B cell (primary cell): ENCODE measurements around the gene SMAD2. TPM values are rescaled to one million over a fixed set of nuclear protein-coding genes. Genes with fewer than 3 reads are reported as not detected.

Experiments
- ATAC-seq: fragments of 200-7000 bp; cut with Tn5 transposase; one replicate; pipeline ENCODE4 v1.10.0; 2021; ENCODE audit warnings: low read depth, mild to moderate bottlenecking, moderate number of reproducible peaks, moderate library complexity
- CTCF ChIA-PET: fragments of 350-600 bp; sonication (Branson Sonifier 250); formaldehyde crosslinking; loops from one replicate; lab custom pipeline; 2021; ENCODE audit warnings: antibody characterized with exemption, inconsistent platforms; lab: Charles Lee
- POLR2A ChIA-PET: fragments of 350-600 bp; sonication (Branson Sonifier 250); formaldehyde crosslinking; loops from one replicate; lab custom pipeline; 2021; ENCODE audit warnings: antibody characterized with exemption; lab: Charles Lee
- DNase-seq: peaks from one replicate; pipeline ENCODE4 v3.0.0; 2013
- H2AFZ ChIP-seq: 2 replicates; pipeline ENCODE4 v1.6.1; 2012; ENCODE audit warnings: mild to moderate bottlenecking, low read depth, low read length; ENCODE audit not compliant: insufficient read depth, poor library complexity, severe bottlenecking
- H3K27ac ChIP-seq, 2 donors: 1 replicate in 1 of 2; 2 replicates in 1 of 2; pipeline ENCODE4 v1.5.1; 2012 to 2013; ENCODE audit warnings: low read length in 2 of 2, mild to moderate bottlenecking in 2 of 2, moderate library complexity in 1 of 2
- H3K27me3 ChIP-seq, 4 experiments: fragments of 200-600 bp in 1 of 4; sonication (generic) in 1 of 4; replicated peaks in 1 of 4; 1 replicate in 2 of 4; 2 replicates in 2 of 4; pipeline versions ENCODE4 v1.6.1 to v1.7.0; 2013 to 2016; ENCODE audit warnings: low read length in 3 of 4, mild to moderate bottlenecking in 2 of 4, mixed read lengths in 1 of 4, moderate library complexity in 1 of 4; ENCODE audit not compliant: insufficient read depth in 4 of 4, control insufficient read depth in 3 of 4; ENCODE audit errors: control extremely low read depth in 1 of 4
- H3K36me3 ChIP-seq, 2 experiments: replicated peaks in 1 of 2; 1 replicate in 1 of 2; 2 replicates in 1 of 2; pipeline versions ENCODE4 v1.6.1 to v1.7.1; 2013; ENCODE audit warnings: low read length in 1 of 2; ENCODE audit not compliant: insufficient read depth in 2 of 2, control insufficient read depth in 1 of 2; ENCODE audit errors: control extremely low read depth in 1 of 2, extremely low read depth in 1 of 2
- H3K4me1 ChIP-seq, 2 donors: fragments of 200-600 bp in 1 of 2; sonication (generic) in 1 of 2; 1 replicate in 1 of 2; 2 replicates in 1 of 2; pipeline versions ENCODE4 v1.5.1 to v1.6.1; 2013 to 2017; ENCODE audit warnings: low read length in 2 of 2; ENCODE audit not compliant: control insufficient read depth in 2 of 2, insufficient read depth in 2 of 2
- H3K4me2 ChIP-seq: replicated peaks from 2 replicates; pipeline ENCODE3; 2012; ENCODE audit warnings: mild to moderate bottlenecking, low read depth, low read length; ENCODE audit not compliant: poor library complexity, severe bottlenecking
- H3K4me3 ChIP-seq, 5 experiments: fragments of 200-600 bp in 1 of 5; sonication (generic) in 1 of 5; 1 replicate in 3 of 5; 2 replicates in 2 of 5; pipeline versions ENCODE4 v1.5.1 to v1.7.0; 2011 to 2016; ENCODE audit warnings: low read length in 4 of 5, mild to moderate bottlenecking in 4 of 5, low read depth in 2 of 5, control low read depth in 1 of 5, moderate library complexity in 1 of 5; ENCODE audit not compliant: insufficient read depth in 1 of 5; ENCODE audit errors: control extremely low read depth in 1 of 5, extremely low read depth in 1 of 5
- H3K79me2 ChIP-seq: fragments of 200-600 bp; sonication (generic); one replicate; pipeline ENCODE4 v1.6.0; 2016; ENCODE audit warnings: low read length; ENCODE audit not compliant: control insufficient read depth, insufficient read depth
- H3K9ac ChIP-seq: fragments of 200-600 bp; sonication (generic); 2 replicates; pipeline ENCODE4 v1.6.1; 2017; ENCODE audit warnings: mild to moderate bottlenecking, low read length, moderate library complexity
- H3K9me3 ChIP-seq, 3 donors: one replicate each; pipeline versions ENCODE4 v1.6.1 to v1.7.1; 2013; ENCODE audit warnings: low read length in 2 of 3; ENCODE audit not compliant: control insufficient read depth in 2 of 3, insufficient read depth in 1 of 3; ENCODE audit errors: control extremely low read depth in 1 of 3
- H4K20me1 ChIP-seq: 2 replicates; pipeline ENCODE4 v1.6.0; 2012; ENCODE audit warnings: mild to moderate bottlenecking, low read length; ENCODE audit not compliant: insufficient read depth, control insufficient read depth, poor library complexity, severe bottlenecking
- H3K27ac Mint-ChIP-seq: one replicate; pipeline ENCODE4 v1.8.0; 2021; ENCODE audit warnings: mixed read lengths
- H3K27me3 Mint-ChIP-seq: one replicate; pipeline ENCODE4 v1.8.0; 2021; ENCODE audit warnings: mixed read lengths
- H3K4me1 Mint-ChIP-seq: one replicate; pipeline ENCODE4 v1.8.0; 2021; ENCODE audit warnings: mixed read lengths
- H3K4me3 Mint-ChIP-seq: one replicate; pipeline ENCODE4 v1.8.0; 2021; ENCODE audit warnings: mixed read lengths
- H3K9me3 Mint-ChIP-seq: one replicate; pipeline ENCODE4 v1.8.0; 2022; ENCODE audit warnings: mixed read lengths; ENCODE audit not compliant: insufficient read depth
- CTCF ChIP-seq: fragments of 200-600 bp; IDR thresholded peaks from one replicate; pipeline ENCODE4 v1.8.0; 2022; ENCODE audit warnings: antibody characterized with exemption, mild to moderate bottlenecking
- EZH2 ChIP-seq: IDR thresholded peaks from 2 replicates; pipeline ENCODE4 v1.6.1; 2012; ENCODE audit warnings: borderline replicate concordance, low read depth, mild to moderate bottlenecking, moderate library complexity, low read length; ENCODE audit not compliant: insufficient read depth, poor library complexity, severe bottlenecking
- WGBS: methylation state at CpG from one replicate; pipeline ENCODE4 v1.1.5; 2013; ENCODE audit warnings: missing lambda C conversion rate; ENCODE audit not compliant: insufficient coverage; 5-methylcytosine and 5-hydroxymethylcytosine counted together
- intact Hi-C: fragments of 100-400 bp; cut with micrococcal nuclease; formaldehyde crosslinking; loops from one replicate; pipeline ENCODE4 v1.10.0; 2022
- polyA plus RNA-seq: library from polyadenylated mRNA; depleted of rRNA; stranded (reverse); fragments of >200 nt; gene quantifications from 2 replicates; pipeline ENCODE4 v1.2.3, GENCODE V29; 2012
- total RNA-seq, 2 donors: library from RNA; stranded (reverse); fragments of 120-200 nt in 1 of 2; gene quantifications; 1 replicate in 1 of 2; 2 replicates in 1 of 2; pipeline versions ENCODE4 v1.2.3 to v1.2.4, GENCODE V29; 2013 to 2022

Gene SMAD2
- total and polyA plus RNA-seq, 2 donors (not counting 1 experiment from before 2014, with no cell fraction given), result 23.4 to 139 TPM

GRCh38 chr18:47877892-47878291, 52.6 kb downstream of the SMAD2 start:
- ChIA-PET CTCF (no interaction called here), POLR2A (no interaction called here)
- Histone ChIP-seq H3K36me3 (peaks cover 2 to 5% of the 10 kb centered on the region in 2 experiments), H3K4me2 (no peak overlapping the region), H3K4me1 (no peaks in the 10 kb centered on the region), H3K9me3 (no peaks in the 10 kb centered on the region), H4K20me1 (peaks cover 41% of the 10 kb centered on the region), H3K4me3 (no peak overlapping the region), H3K27ac (no peak overlapping the region), H3K27me3 (no peaks in the 10 kb centered on the region), H3K9ac (no peak overlapping the region), H3K79me2 (peaks cover 8% of the 10 kb centered on the region), H2AFZ (no peak overlapping the region)
- H3K4me1 Mint-ChIP-seq, result no peaks in the 10 kb centered on the region
- DNase-seq (no peak), ATAC-seq (no peak)
- H3K27ac Mint-ChIP-seq, result no peak overlapping the region
- intact Hi-C loops, result no loop called here
- H3K4me3 Mint-ChIP-seq, result no peak overlapping the region
- TF ChIP-seq CTCF (no peak), EZH2 (no peak)
- H3K9me3 Mint-ChIP-seq, result no peaks in the 10 kb centered on the region
- no peaks in the 10 kb centered on the region for H3K27me3 Mint-ChIP-seq
- WGBS, result no CpG with 5 or more reads among the region's 3 CpGs

GRCh38 chr18:47876813-47877212, 53.6 kb downstream of the SMAD2 start:
- Histone ChIP-seq H3K79me2 (peaks cover 3% of the 10 kb centered on the region), H3K9me3 (no peaks in the 10 kb centered on the region), H4K20me1 (peaks cover 45% of the 10 kb centered on the region), H3K9ac (no peak overlapping the region), H3K27ac (no peak overlapping the region), H3K27me3 (no peaks in the 10 kb centered on the region), H3K36me3 (peaks cover 2 to 9% of the 10 kb centered on the region in 2 experiments), H2AFZ (no peak overlapping the region), H3K4me2 (no peak overlapping the region), H3K4me3 (no peak overlapping the region), H3K4me1 (no peaks in the 10 kb centered on the region)
- intact Hi-C loops, result no loop called here
- DNase-seq (no peak), ATAC-seq (no peak)
- ChIA-PET POLR2A (no interaction called here), CTCF (no interaction called here)
- Mint-ChIP-seq H3K9me3 (no peaks in the 10 kb centered on the region), H3K27me3 (no peaks in the 10 kb centered on the region), H3K4me3 (no peak overlapping the region), H3K4me1 (no peaks in the 10 kb centered on the region), H3K27ac (no peak overlapping the region)
- TF ChIP-seq CTCF (no peak), EZH2 (no peak)
- no CpG with 5 or more reads among the region's 2 CpGs for WGBS
